GM19023 (cell line): ENCODE results near the gene IFT57.
A peak's percentile ranks its signal among the peaks of the same experiment; 100 is the strongest.
"Not testable (repeated sequence)": the region's sequence is repeated elsewhere in the genome, so short reads cannot be mapped to it uniquely, and the experiment has no call there.

Source experiments
- ATAC-seq: cut with Tn5 transposase; IDR thresholded peaks from one replicate; pipeline ENCODE4 v1.9.1; 2021; ENCODE audit warnings: mild to moderate bottlenecking, moderate library complexity; ENCODE audit not compliant: unreplicated experiment

The IFT57 gene, protein sequence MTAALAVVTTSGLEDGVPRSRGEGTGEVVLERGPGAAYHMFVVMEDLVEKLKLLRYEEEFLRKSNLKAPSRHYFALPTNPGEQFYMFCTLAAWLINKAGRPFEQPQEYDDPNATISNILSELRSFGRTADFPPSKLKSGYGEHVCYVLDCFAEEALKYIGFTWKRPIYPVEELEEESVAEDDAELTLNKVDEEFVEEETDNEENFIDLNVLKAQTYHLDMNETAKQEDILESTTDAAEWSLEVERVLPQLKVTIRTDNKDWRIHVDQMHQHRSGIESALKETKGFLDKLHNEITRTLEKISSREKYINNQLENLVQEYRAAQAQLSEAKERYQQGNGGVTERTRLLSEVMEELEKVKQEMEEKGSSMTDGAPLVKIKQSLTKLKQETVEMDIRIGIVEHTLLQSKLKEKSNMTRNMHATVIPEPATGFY

GRCh38 chr3:108221911-108222852 lies at the start of gene IFT57:
Gene IFT57 (minus strand): TSS chr3:108222424. CDS start chr3:108222322, 102 bp downstream.
- ATAC-seq = peak; percentile 96

GRCh38 chr3:108271626-108272025 lies 49.4 kb upstream of the IFT57 start:
- no peak for ATAC-seq

DNA sequence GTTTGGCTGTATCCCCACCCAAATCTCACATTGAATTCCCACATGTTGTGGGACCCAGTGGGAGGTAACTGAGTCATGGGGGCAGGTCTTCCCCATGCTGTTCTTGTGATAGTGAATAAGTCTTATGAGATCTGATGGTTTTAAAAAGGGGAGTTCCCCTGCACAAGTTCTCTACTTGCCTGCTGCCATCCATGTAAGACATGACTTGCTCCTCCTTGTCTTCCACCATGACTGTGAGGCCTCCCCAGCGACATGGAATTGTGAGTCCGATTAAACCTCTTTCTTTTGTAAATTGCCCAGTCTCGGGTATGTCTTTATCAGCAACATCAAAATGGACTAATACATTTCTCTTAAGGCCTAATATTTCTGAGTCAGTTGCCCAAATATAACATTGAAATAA lies 46.0 kb upstream of the IFT57 start:
- ATAC-seq = not testable (repeated sequence)

DNA sequence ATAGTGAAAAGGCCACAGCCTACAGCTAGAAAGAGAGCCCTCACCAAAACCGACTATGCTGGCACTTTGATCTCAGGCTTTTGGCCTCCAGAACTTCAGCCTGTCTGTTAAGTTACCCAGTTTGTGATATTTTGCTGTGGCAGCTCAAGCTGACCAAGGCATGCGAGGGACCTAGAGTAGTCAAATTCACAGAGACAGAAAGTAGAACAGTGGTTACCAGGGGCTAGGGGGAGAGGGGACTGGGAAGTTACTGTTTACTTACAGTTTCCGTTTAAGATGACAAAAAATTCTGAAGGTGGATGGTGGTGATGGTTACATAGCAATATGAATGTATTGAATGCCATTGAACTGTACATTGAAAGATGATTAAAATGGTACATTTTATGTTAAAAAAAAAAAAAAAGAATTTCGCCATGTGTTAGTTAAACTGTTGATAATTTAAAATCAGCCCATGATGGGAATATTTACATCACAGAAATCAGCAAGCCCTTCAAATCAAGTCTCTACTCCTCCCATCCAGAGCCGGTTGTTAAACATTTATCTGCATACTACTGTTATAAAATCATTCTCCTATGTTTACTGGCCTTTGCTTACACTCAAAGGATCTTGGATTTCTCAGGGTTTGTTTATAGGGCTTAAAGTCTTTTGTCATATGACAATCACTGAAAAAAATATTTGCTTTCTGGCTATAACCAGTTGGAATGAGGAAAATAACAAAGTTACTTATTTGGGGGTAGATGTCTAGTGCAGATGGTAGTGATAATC lies 42.5 kb upstream of the IFT57 start:
- ATAC-seq = peak; percentile 77

DNA sequence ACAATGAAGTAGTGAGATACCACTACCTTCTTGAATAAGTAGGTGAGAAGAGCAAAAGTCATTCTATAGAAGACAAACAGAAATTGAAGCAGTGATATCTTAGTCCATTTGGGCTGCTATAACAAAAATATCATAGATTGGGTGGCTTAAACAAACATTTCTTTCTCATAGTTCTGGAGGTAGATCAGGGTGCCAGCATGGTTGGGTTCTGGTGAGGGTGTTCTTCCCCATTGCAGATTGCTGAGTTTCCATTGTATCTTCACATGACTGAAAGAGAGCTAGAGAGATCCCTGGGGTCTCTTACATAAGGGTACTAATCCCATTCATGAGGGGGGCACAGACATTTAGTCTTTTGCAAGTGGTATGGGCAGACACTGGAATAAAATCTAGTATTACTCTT lies 32.9 kb upstream of the IFT57 start:
- ATAC-seq = no peak

- ATAC-seq = no peak
These were observed 29.6 kb upstream of the IFT57 start for GRCh38 chr3:108251844-108252243.

- no peak for ATAC-seq
These were observed 29.0 kb upstream of the IFT57 start for GRCh38 chr3:108251265-108251664.

- no peak for ATAC-seq
These were observed 28.4 kb upstream of the IFT57 start for GRCh38 chr3:108250626-108251025.

DNA sequence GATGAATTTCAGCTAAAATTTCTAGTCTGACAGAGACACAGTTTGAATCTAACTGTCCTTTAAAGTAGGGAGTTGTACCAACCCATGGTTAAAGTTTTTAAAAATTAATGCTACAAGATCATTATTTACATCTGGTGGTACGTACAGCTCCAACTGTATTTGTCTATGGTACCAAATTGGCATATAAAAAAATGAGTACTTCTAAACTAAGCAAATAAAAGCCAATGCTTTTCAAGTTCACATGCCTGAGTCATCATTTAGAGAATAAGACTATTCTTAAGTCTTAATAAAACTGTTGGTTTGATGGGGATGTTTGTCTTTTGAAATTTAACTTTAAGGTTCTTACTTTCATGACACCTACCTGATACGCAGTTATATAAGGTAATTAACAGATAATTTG lies 21.0 kb upstream of the IFT57 start:
- no peak for ATAC-seq

- no peak for ATAC-seq
These were observed 20.6 kb upstream of the IFT57 start for GRCh38 chr3:108242776-108243175.

GRCh38 chr3:108241721-108242120 lies 19.5 kb upstream of the IFT57 start:
- ATAC-seq = no peak

GRCh38 chr3:108241146-108241545 lies 18.9 kb upstream of the IFT57 start:
- no peak for ATAC-seq

DNA sequence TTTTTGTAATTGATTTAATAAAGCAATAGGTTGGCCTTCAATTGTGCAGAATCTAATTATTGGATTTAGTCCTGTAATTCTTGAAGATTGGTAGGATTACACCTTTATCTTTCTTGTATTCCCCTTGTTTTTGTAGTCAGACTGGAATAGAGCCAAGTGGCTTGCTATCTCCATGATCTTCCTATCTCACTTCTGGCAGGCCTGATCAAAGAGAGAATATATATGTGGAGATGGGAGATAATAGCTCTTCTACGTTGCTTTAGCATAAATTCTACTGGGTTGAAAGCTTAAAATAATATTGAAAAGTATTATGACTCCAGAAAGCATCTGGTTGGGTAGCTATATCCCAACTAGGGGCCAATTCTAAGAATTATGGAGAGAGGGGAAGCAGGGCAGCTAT lies 16.9 kb upstream of the IFT57 start:
- no peak for ATAC-seq

- no peak for ATAC-seq
These were observed 13.1 kb upstream of the IFT57 start for GRCh38 chr3:108235290-108235689.

GRCh38 chr3:108234387-108234957 lies 12.2 kb upstream of the IFT57 start:
- ATAC-seq = no peak

- no peak for ATAC-seq
These were observed 6.1 kb upstream of the IFT57 start for GRCh38 chr3:108228286-108228685.

GRCh38 chr3:108227131-108227530 lies 4.9 kb upstream of the IFT57 start:
- no peak for ATAC-seq

- ATAC-seq = no peak
These were observed 3.0 kb upstream of the IFT57 start for GRCh38 chr3:108225221-108225620.

GRCh38 chr3:108223928-108224327 lies 1.7 kb upstream of the IFT57 start:
- ATAC-seq = no peak

- ATAC-seq = no peak
These were observed 785 bp upstream of the IFT57 start for GRCh38 chr3:108222853-108223565.
